Measurements from ENCODE around the gene AGPAT4.

AGPAT4 gene

DNA sequence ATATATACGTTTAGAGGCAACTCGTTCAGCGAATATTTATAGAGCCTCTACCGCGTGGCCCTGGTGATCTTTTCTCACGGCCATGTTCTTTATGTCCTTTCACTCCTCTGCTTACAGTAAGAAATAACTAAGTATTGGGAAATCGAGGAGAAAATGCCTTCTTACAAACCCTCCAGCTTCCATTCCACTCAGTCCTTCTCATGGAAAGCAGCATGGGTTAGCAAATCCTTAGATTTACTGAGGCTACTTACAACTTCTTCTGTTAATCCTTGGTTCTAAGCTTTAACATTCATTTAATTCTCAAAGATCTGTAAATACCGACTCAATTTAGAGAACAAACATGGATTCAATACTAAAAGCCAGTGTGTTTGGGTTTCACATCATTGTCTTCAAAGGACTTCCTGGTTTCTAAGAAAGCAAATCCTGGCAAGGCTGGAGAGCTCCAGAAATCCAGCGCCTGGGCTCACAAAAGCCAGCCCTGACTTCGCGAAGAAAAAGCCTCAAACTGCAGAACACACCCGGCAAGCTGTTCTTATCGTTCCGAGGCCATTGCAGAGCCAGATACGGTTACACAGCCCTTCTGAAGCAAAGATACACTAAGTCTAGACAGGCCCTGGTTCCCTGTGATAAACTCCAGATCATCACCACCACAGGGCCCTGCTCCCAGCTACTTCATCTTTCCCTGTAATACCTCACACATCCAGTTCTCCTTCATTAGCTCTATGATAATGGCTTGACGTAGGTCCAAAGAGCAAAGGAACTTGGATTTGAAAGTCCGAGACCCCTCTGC is 19.2 kb downstream of the AGPAT4 start:
- no peak for DNase-seq (ENCODE audit: low read depth in 2 of 2)

DNA sequence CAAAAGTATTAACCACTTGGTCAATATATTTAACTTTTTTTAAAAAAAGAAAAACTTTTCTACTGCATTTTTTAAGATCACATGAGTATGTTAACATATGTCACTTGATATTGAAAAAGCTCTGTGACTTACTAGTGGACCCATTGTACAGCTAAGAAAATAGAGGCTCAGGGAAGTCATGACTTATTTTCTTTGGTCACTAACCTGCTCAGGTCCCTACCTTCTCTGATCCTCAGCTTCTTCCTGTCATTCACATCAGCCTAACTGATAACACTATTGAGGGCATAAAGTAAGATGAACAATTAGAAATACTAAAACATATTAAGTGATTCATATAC is 19.8 kb downstream of the AGPAT4 start:
- no peak for DNase-seq (ENCODE audit: low read depth in 2 of 2)

DNA sequence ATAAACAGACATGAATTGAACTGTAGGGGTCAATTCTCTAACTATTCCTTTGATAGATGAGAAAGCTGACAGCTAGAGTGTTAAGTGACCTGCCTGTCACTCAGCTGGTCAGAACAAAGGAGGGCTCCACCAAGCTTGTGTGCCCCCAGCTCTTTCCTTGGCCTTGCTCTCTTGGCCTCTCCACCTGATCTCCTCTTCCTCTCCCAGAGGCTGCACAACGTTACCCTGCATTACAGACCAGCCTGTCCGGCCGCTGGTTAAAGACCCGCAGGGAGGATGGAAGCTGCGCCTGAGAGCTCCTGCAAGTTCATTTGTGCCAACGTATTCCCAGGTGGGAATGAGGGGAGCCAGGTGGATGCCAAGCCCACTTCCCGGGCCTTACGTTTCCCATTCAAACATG is 22.5 kb downstream of the AGPAT4 start:
- no peak for DNase-seq (ENCODE audit: low read depth in 2 of 2)

DNA sequence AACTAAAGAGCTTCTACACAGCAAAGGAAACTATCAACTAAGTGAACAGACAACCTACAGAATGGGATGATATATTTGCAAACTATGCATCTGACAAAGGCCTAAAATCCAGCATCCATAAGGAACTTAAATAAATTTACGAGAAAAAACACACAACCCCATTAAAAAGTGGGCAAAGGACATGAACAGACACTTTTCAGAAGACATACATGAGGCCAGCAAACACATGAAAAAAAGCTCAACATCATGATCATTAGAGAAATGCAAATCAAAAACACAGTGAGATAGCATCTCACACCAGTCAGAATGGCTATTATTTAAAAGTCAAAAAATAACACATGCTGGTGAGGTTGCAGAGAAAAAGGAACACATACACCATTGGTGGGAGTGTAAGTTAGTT is 24.5 kb downstream of the AGPAT4 start:
- DNase-seq (ENCODE audit: low read depth in 2 of 2) = no peak

DNA sequence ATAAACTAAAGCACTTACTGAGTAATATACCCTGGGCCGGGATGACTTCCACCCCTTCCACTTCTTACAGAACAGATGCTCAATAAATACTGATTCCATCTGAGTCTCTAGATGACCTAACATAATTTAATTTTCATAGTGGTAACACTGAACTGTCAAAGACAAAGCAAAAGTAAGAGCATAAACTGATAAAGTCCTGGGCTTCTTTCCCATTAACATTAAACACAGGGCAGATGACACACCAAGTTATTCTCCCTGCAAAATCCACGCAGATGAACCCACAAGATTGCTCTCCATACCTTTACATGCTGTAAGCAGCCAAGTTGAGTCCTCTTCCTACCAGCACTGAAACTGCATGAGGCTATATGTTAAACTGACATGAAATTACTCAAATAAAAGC is 27.1 kb downstream of the AGPAT4 start:
- no peak for DNase-seq (ENCODE audit: low read depth in 2 of 2)

DNA sequence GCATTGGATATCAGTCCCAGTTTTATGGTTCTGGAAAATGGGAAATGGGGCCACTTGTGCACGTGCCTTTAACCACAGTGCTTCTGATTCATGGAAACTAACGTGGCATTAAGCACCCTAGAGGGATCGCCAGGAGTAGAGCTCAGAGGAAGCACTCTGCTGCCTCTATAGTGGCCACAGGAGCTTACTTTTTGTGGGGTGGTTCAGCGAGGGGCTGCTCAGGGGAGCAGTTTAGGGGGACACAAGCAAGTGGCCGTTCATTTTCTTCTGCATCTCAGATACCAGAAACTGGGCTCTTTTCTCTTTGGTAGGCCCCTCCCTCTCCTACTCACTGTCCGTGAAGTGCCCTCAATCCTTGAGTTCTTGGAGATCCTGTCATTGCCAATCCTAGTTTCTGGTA is 28.5 kb downstream of the AGPAT4 start:
- DNase-seq (ENCODE audit: low read depth in 2 of 2) = no peak

DNA sequence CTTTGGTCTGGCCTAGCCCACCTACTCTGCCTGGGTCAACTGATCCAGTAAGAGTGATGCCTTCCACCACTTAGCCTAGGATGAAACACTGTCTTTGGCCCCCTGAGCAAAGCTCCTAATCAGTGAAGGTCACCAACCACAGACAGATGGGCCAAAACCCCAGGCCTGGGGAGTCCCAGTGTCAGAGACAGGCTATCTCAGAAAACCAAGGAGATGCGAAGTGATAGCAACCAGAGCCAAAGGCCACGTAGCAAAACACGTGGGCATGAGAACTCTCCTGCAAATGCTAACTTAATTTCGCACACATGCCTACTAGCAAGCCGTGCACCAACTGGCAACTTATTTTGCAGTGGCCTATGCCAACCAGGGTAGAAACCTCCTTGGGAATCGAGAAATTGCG is 29.1 kb downstream of the AGPAT4 start:
- DNase-seq (ENCODE audit: low read depth in 2 of 2) = no peak

DNA sequence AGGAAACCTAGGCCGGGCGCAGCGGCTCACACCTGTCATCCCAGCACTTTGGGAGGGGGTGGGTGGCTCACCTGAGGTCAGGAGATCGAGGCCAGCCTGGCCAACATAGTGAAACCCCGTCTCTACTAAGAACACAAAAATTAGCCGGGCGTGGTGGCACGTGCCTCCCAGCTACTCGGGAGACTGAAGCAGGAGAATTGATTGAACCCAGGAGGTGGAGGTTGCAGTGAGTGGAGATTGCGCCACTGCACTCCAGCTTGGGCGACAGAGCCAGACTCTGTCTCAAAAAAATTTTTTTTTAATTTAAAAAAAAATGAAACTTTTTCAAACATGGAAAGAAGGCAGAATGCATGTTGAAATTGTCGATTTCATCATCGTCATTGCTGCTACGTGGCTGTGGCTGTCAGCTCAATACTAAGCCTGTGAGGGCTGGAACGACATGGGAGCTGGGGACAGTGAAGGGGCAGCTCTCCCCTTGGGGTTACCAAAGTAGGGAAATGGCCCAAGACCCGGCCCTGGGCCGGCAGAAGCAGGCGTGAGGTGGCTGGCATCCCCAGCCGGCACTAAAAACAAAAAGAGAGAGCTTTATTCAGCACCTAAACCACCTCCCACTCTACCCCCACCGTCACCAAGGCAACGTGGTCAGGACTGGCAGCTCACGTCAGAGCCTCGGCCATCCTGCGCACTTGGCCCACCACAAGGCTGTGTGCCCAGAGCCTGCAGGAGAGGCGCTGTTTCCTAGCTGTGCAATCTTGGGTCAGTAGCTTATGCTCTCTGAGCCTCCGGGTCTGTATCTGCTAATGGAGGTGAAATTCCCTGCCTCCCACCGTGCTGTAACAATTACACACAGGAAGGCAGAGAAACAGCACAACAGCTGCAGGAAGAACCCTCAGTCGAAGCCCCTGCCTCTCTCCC is 30.8 kb downstream of the AGPAT4 start:
- DNase-seq (ENCODE audit: low read depth in 2 of 2) = no peak

DNA sequence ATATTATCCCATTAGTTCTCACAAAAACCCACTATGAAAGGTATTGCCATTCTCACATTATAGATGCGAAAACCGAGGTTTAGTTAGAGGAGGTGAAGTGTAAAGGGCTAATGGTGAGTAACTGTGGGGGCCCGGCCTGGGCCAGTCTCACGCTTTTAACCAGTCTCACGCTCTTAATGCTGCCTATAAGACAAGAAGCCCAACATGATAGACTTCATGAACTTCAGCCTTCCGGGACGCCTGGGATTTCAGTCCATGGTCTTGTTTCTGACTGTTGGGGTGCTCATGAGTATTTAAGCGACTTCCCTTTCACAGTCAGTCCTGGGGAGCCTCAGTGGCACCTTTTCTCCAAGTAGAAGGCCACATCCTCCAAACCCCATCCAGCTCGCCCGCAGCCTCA is 31.7 kb downstream of the AGPAT4 start:
- DNase-seq (ENCODE audit: low read depth in 2 of 2) = no peak

DNA sequence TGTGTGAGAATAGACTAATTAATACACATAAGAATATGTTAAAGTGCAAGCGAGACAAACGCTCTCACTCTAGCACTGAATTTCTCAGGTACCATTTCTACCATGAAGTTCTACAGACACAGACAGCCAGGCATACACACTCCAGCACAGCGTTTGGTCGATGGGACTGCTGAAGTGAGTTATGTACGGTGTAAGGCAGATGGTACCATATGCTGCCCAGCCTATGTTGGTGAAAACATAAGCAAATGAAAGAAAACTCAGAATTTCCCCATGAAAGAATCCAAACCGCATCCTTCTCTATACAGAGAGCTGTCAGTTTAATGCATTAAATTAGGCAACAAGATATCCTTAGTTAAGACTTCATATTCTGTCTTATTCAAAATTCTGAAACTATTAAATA is 34.9 kb downstream of the AGPAT4 start:
- DNase-seq (ENCODE audit: low read depth in 2 of 2) = no peak

DNA sequence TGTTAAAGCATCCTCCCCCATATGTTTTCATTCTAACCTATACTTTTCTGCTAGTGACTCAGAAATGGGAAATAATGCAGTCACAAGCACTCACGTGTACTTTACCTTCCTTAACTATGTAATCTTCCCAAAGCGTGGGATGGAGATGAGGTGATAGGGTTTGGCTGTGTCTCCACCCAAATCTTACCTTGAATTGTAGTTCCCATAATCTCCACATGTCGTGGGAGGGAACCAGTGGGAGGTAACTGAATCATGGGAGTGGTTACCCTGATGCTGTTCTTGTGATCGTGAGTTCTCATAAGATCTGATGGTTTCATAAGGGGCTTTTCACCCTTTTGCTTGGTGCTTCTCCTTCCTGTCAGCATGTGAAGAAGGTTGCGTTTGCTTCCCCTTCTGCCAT is 35.4 kb downstream of the AGPAT4 start:
- DNase-seq (ENCODE audit: low read depth in 2 of 2) = no peak

DNA sequence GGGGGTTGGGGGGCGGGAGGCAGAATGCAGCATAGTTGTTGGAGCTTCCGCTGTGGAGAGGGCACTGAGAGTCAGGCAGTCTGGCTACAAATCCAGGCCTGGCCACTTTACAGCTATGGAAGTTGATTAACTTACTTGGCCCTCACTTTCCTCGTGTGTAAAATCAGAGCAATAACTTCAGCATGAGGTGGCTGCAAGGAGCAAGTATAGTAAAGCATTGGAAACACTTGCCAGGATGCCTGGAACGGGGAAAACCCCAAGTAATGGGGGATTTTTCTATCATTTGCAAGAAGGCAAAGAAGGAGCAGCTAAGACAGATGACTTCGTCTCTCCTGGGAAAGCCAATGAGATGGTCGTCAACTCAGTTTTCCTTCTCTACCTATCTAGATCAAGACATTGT is 35.8 kb downstream of the AGPAT4 start:
- DNase-seq (ENCODE audit: low read depth in 2 of 2) = no peak

DNA sequence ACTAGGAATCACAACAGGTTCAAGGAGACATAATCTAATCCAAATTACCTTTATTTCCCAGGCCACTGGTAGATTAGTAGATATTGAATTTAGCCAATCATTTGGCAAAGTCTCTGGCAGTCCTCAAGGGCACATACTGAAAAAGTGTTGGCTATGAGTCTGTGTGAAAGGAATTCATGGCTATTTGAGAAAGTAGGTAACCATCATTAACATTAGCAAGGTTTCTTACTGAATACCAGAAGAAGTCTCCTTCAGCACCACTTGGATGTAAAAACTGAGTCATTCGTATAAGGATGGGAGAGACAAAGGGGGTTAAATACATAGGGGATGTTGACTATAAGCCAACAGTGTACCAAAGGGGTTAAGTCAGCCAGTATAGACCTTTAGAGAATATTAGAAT is 36.7 kb downstream of the AGPAT4 start:
- no peak for DNase-seq (ENCODE audit: low read depth in 2 of 2)

DNA sequence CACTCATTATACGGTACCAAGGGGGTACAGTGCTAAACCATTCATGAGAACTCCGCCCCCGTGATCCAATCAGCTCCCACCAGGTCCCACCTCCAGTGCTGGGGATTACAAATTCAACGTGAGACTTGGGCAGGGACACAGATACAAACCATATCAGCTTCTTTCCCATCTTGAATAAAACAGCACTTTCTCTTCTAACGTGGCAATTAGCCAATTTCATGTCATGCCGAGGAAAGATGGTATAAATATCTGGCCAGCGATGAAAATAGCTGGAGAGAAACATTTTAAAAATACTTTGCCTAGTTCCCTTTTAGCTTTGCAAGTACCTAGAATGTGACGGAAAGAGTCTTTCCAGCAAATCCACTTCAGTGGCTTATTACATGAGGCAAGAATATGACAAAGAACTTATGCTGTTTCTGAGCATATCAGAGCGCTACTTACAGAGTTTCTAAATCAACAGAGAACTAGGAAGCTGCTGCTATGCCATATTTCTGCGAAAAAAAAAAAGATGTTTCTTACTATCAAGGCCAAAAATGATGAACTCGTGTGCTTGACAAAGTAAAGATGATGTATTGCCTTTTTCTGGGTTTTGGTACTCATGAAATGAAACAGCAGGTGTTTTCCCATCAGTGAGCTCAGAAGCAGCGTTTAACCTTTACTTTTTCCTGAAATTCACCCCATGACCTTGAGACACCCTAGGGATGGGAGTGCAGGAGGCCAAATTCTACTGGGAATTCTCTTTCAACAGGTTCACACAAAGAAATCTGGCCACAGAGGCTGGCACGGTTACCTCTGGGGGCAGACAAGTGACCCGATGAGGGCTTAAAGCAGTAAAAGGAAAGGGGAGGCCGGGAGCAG is 37.9 kb downstream of the AGPAT4 start:
- no peak for DNase-seq (ENCODE audit: low read depth in 2 of 2)

DNA sequence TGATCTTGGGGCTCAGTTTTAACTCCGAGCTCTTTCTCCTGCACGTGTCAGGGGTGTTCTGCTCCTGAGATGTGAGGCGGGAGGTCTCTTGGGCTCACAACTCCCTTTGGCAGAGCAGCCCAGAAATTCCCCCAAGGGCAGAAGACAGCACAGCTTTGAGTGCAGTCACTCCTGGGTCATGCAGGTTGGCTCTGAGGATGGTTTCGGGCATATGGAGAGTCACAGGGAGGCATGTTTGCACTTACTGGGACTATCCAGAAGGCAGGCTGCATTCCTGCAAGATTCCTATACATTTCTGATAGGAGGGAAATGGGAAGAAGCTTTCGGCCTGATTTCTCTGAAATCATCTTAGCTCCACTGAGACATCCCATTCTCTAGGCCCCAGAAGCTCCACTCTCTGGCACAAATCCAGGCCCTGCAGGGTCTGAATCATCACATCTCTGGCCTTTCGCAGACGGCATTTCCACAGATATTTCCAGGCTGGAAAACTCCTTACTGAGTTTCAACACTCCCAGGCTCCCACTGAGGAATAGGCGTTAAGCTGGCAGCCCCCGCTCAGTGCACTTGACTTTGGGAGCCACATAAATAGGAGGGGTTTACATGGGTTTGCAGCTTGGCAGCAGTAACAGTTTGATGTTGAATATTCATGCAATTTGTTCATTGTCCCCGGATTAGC is 39.7 kb downstream of the AGPAT4 start:
- peak; percentile 90 to 91 for DNase-seq (ENCODE audit: low read depth in 2 of 2)

DNA sequence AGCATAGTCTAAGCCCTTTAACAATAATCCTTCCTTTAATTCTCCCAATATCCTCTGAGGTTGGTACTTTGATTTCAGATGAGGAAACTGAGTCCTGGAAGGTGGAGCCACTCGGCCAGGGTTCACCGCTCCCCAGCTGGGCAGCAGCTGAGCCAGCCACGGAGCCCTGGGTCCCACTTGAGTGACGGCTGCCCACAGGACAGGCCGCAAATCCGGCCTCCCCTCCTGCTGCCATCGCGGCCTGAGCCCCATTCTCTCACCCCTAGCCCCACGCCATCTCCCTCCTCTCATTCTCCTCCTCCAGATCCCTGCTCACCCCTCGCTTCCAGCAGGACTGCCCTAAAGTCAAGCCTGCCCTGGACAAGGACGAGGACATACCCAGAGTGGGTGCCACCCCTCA is 41.4 kb downstream of the AGPAT4 start:
- no peak for DNase-seq (ENCODE audit: low read depth in 2 of 2)

DNA sequence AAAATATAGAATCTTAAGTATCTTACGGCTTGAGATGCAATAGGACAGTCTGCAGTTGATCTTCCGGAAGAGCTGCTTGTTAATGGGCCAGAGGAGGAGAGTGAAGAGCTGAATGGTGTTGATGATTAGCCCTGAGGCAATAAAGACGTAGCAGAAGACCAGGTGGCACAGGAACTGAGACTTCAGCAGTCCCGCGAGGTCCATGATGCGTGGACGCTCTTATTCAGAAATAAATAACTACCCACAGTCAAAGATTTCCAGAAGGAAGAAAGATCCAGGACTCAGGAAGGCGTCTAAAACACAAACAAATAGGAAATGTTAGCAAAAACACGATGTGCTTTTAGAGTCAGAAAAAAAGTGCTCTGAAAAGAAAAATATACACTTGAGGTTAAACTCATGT is 41.9 kb downstream of the AGPAT4 start:
- no peak for DNase-seq (ENCODE audit: low read depth in 2 of 2)

DNA sequence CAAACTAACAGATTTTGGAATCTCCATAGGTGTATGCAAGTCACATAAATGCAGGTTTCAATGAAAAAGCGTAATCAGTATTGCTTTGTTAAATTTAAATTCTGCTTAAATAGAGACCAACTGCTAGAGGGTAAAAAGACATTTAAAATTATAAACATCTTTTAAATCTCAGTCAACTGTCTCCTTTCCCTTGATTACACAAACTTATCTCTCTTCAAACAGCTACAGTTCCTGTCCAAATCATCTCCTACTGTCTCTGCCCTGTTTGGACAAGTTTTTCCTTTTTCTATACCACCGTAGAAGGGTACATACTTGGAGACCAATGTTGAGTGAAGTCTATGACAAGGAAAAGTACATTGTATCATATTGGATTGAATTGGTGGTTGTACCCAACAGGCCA is 43.5 kb downstream of the AGPAT4 start:
- no peak for DNase-seq (ENCODE audit: low read depth in 2 of 2)

DNA sequence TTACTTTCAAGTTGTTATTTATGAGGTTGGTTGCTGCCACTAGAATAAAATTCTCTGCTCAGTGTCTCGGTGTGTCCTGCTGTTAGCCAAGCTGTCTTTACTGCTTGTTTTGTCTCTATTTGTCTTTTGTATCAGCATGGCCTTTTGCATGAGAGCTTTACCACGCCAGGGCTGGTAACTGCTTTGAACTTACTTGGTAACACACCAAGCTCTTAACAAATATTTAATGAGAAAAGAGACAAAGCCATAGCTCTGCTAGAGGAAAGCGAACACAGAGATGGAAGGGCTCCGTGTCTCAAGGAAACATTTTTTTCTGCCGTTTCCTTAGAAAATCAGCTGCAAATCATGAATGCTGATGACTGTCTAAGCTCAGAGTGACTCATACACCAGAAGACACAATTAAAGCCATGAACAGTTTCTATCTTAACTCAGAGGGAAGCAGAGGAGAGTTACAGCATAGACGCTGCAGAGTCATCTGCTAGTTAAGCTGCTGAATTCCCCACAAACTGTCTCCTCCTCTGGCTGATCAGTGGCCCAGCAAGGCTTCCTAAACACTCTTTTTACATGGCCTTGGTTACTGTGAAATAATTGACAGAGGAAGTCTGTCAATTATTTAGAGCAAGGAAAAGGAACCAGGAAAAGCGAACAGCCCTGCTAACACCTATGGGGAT is 44.8 kb downstream of the AGPAT4 start:
- peak; percentile 78 to 79 for DNase-seq (ENCODE audit: low read depth in 2 of 2)

DNA sequence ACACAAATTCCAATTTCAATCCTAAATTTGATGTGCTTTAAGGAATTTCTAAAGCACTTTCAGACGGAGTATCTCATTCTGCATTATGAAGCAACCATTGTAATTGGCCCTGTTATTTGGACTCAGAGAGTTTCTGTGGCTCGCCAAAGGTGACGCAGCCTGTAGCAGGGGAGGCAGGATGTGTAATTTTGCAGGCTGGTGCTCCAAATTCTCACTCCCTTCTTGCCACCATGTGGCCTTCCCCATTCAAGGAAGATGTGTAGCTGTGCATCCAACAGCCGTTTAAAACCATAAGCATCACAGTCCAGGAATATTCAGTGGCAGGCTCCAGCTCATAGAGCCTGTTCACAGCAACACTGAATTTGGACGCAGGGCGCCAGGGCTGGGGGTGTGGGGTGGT is 45.8 kb downstream of the AGPAT4 start:
- no peak for DNase-seq (ENCODE audit: low read depth in 2 of 2)
